ENCODE results near the gene TECR. TPM values are rescaled to one million over a fixed set of nuclear protein-coding genes. Genes with fewer than 3 reads are reported as not detected.
A peak's percentile ranks its signal among the peaks of the same experiment; 100 is the strongest.

The TECR gene
- total and polyA plus RNA-seq, 2 of the 13 experiments (the other 11 are each of a cell fraction or from before 2014, with no cell fraction given): 54.9 to 121 TPM

- no peak for TF ChIP-seq DMTF1 (CRISPR knock-in tag; IDR thresholded peaks at IDR 0.05)
- no peak for TF ChIP-seq ZFP36 (IDR thresholded peaks at IDR 0.05; ENCODE audit: borderline replicate concordance, low read depth, low read length, partially characterized antibody)
- peak; percentile 70; the same call in 1 of the 2 replicates for TF ChIP-seq MIER2 (CRISPR knock-in tag; IDR thresholded peaks at IDR 0.05)
- TF ChIP-seq ZNF572 (CRISPR knock-in tag; IDR thresholded peaks at IDR 0.05): peak; percentile 83
- TF ChIP-seq PREB (CRISPR knock-in tag; IDR thresholded peaks at IDR 0.05): no peak
- TF ChIP-seq RERE (CRISPR knock-in tag; IDR thresholded peaks at IDR 0.05; ENCODE audit: low read depth): no peak
- TF ChIP-seq ZFP36L2 (CRISPR knock-in tag; IDR thresholded peaks at IDR 0.05): no peak; the same call in 1 of the 2 replicates
- no peak for TF ChIP-seq ZNF432 (CRISPR knock-in tag; IDR thresholded peaks at IDR 0.05; ENCODE audit: borderline replicate concordance)
- TF ChIP-seq YY1 (IDR thresholded peaks at IDR 0.05; ENCODE audit: insufficient read depth, insufficient replicate concordance, low read depth, low read length): peak; percentile 70
- no peak for TF ChIP-seq TCF7L2 (IDR thresholded peaks at IDR 0.05; ENCODE audit: low read depth, low read length)
- no peak for TF ChIP-seq ZNF296 (CRISPR knock-in tag; conservative IDR thresholded peaks at IDR 0.05)
- peak; percentile 11 for TF ChIP-seq SKI (IDR thresholded peaks at IDR 0.05; ENCODE audit: partially characterized antibody)
- TF ChIP-seq ZNF740 (CRISPR knock-in tag; IDR thresholded peaks at IDR 0.05): peak; percentile 63; the same call in 1 of the 2 replicates
- no peak; the same call in 1 of the 2 replicates for TF ChIP-seq MED13 (CRISPR knock-in tag; IDR thresholded peaks at IDR 0.05)
- peak; percentile 100 for TF ChIP-seq ZNF574 (CRISPR knock-in tag; IDR thresholded peaks at IDR 0.05)
- peak; percentile 91; the same call in 1 of the 2 replicates for TF ChIP-seq ZNF580 (CRISPR knock-in tag; IDR thresholded peaks at IDR 0.05; ENCODE audit: borderline replicate concordance, low read depth)
Observed at GRCh38 chr19:14571695-14572490, 42.5 kb downstream of the TECR start, which contains the start of gene NDUFB7 (continued).
